GM18517 (cell line): ENCODE results near the gene LAT.
A peak's percentile ranks its signal among the peaks of the same experiment; 100 is the strongest.
"Not testable (repeated sequence)": the region's sequence is repeated elsewhere in the genome, so short reads cannot be mapped to it uniquely, and the experiment has no call there.

Source experiments
- ATAC-seq: cut with Tn5 transposase; IDR thresholded peaks from one replicate; pipeline ENCODE4 v1.9.1; 2021; ENCODE audit warnings: mild to moderate bottlenecking, moderate library complexity; ENCODE audit not compliant: unreplicated experiment

The LAT gene, protein sequence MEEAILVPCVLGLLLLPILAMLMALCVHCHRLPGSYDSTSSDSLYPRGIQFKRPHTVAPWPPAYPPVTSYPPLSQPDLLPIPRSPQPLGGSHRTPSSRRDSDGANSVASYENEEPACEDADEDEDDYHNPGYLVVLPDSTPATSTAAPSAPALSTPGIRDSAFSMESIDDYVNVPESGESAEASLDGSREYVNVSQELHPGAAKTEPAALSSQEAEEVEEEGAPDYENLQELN

DNA sequence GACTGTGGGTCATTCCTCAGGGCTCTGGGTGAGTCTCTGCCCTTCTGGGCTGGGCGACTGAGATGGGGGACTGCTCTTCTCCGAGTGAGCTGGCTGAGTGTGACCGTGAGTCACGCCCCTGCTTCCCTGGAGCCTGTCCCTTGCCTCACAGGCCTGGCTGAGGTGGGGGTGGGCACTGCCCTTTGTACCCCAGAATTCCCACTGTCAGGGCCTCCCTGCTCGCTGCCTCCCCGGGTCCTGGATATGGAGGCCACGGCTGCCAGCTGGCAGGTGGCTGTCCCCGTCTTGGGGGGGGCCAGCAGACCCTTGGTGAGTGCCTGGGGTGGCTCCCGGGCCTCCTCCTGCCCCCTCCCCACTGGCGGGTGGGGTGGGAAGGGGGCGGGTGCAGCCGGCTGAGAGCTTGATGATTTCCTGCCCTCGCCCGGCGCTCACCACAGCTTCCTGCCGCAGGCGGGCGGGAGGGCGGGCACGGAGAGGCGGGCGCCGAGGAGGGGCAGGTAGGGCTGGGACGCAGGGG lies at the start of gene LAT:
LAT (plus strand) TSS at position 434 of the 517 bp plus-strand sequence. CDS start 366 bp downstream, outside the sequence.
- no peak for ATAC-seq

DNA sequence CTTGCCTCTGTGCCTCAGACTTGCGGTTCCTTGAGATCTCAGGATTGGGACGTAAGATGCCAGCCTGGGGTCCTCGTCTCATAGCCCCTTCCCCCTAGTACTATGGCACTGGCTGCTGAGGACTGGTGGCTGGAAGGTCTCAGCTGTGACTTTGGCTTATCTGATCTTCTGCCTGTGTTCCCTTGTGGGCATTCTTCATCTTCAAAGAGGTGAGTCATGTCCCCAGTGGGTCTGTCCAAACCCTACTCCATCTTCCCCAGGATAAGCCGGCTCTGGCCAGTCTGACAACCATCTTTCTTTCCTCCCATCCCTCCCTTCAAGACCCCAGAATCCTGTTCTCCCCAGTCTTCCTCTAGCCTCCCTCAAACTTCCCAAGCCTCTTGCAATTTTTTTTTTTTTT lies 49.5 kb upstream of the LAT start:
- no peak for ATAC-seq

DNA sequence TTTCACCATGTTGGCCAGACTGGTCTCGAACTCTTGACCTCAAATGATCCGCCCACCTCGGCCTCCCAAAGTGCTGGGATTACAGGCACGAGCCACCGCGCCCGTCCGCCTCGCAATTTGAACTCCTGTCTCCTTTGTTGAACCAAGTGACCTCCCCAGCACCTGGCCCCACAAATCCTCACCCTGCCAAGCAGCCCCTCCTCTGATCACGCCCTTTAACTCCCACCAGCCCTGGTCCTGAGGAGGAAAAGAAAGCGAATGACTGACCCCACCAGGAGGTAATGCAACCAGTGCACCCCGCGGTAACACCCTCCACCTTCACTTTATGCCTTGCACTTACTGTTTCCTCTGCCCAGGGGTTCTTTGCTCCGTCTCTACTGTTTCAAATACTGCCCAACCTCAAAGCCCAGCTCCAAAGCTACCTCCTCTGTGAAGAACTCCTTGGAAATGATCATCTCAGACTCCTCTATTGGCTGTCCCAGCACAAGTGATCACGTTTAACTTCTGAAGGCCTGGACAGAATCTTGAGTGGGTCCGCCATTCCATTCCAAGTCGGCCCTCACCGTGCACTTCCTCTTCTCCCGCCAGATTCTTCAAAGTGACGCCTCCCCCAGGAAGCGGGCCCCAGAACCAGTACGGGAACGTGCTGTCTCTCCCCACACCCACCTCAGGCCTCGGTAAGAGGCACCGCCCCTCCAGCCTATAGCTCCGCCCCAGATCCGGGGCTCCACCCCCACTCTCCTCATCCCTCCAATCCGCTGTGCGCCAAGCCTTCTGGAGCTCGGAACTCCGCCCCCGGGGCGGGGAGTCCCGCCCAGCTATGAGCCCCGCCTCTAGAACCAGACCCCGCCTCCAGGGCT lies 48.7 kb upstream of the LAT start:
- no peak for ATAC-seq

DNA sequence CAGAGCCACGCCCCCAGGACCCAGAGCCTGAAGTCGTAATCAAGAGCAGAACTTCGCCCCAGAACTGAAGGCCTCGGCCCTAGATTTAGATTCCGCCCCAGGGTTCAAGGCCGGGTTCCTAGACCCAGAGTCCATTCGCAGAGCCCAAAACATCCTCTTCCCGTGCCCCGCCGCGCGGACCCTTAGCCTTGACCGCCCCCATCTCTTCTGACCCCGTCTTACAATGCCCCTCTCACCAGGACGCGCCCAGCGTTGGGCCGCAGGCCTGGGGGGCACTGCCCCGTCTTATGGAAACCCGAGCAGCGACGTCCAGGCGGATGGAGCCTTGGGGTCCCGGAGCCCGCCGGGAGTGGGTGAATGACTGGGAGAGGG lies 48.1 kb upstream of the LAT start:
- ATAC-seq = no peak

DNA sequence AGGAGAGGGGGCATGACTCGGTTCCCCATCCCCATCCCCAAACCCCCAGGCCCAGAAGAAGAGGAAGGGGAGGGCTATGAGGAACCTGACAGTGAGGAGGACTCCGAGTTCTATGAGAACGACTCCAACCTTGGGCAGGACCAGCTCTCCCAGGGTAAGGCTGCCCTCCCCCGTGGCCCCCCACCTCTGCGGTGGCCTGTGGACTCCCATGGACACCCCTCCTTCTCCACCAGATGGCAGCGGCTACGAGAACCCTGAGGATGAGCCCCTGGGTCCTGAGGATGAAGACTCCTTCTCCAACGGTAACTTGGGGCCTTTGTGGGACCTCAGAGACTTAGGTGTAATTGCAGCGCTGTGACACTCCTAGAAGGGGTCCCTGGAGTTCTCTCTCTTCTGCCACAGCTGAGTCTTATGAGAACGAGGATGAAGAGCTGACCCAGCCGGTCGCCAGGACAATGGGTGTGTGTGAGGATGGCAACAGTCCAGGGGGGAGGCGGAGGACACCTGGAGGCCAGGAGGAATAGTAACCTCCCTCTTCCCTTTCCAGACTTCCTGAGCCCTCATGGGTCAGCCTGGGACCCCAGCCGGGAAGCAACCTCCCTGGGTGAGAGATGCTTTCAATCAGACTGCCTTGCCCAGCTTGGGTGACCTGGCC lies 47.5 kb upstream of the LAT start:
- no peak for ATAC-seq

DNA sequence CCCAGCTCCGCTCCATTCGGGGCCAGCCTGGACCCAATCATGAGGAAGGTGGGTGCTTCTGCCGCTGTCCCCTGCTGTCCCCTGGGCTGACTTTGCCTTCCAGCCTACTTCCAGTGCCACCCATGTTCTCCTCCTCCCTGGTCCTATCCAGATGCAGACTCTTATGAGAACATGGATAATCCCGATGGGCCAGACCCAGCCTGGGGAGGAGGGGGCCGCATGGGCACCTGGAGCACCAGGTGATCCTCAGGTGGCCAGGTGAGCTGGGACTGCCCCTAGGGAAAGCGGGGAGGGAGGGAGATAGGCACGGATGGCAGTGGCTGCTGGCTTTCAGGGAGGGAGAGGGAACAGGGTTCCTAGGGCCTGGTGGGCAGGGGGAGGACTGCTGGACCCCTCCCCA lies 46.1 kb upstream of the LAT start:
- no peak for ATAC-seq

DNA sequence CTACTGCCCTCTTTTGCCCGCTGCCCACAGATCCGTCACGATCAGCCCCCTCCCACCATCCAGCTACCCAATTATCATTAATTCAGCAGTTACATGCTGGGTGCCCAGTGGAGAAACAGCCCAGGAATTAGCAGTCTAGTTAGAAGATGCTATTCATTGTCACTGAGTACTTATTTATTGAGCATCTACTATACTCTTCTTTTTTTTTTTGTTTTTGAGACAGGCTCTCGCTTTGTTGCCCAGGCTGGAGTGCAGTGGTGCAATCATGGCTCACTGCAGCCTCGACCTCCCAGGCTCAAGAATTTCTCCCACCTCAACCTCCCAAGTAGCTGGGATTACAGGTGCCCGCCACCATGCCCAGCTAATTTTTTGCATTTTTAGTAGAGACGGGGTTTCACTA lies 45.0 kb upstream of the LAT start:
- ATAC-seq = not testable (repeated sequence)

DNA sequence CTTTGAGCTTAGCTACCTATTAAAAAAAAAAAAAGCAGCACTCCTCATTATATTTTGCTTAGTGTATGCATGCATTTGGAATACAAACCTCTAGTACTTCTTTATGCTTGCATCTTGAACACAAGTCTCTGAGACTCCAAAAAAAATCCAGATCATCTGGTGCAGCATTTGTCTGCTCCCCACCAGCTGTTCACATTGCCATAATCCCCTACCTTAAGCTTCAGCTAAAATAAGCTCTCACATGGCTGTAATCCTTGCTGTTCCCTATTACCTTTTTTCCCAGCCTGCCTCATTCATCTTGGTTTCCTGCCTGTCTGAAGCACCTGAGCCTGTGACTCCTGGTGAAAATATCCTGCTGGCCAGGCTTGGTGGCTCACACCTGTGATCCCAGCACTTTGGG lies 41.6 kb upstream of the LAT start:
- no peak for ATAC-seq

DNA sequence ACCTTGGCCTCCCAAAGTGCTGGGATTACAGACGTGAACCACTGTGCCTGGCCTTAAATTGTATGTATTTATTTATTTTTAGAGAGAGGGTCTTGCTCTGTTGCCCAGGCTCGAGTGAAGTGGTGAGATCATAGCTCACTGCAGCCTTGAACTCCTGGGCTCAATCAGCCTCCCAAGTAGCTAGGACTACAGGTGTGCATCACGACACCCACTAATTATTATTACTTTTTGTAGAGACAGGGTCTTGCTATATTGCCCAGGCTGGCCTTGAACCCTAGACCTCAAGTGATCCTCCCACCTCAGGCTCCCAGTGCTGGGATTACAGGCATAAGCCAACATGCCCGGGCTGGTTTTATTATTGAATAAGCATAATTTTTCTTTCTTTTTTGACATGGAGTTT lies 38.2 kb upstream of the LAT start:
- ATAC-seq = no peak

DNA sequence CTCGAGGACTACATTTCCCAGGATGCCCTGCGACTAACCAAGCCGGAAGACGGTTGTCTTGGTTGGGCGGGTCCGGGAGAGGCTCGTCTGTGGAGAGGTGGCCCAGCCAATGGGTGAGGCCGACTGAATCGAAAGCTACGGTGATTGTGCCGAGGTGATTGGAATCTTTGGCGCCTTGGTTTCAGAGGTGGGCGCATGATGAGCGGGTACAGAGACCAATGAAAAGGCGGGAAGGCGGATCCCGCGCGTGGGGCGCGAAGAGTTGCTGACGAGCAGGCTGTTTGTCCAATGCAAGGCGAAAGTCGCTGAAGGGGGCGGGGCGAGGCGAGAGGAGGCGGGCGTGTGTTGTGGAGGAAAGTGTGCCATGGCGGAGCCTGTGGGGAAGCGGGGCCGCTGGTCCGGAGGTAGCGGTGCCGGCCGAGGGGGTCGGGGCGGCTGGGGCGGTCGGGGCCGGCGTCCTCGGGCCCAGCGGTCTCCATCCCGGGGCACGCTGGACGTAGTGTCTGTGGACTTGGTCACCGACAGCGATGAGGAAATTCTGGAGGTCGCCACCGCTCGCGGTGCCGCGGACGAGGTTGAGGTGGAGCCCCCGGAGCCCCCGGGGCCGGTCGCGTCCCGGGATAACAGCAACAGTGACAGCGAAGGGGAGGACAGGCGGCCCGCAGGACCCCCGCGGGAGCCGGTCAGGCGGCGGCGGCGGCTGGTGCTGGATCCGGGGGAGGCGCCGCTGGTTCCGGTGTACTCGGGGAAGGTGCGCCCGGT lies 34.0 kb upstream of the LAT start, which contains the start of gene NFATC2IP:
NFATC2IP (plus strand) TSS at position 290 of the 762 bp plus-strand sequence; CDS start at position 365, 75 bp downstream.
- peak; percentile 94 for ATAC-seq

DNA sequence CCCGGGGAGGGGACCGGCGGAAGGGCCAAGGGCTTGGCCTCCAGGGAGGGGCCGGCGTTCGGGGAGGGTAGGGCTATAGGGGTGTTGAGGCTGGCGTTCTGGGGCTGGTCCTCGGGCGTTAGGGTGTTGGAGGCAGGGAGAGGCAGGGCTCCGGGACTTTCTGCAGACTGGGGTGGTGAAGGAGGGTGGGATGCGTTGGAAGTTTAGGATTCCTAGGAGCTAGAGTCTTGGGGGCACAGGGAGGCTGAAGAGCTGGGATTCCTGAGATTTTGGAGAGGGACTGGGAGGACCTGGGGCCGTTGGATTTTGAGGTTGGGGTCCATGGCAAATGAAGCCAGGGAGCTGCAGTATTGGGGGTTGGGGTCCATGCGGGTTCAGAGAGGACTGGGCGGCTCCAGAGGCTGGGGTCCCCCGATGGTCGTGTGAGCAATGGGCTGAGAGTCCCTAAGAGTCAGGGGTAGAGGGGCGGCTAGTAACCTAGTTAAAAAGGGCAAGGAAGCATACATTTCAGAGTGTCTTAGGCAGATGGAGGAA lies 33.4 kb upstream of the LAT start:
- no peak for ATAC-seq

DNA sequence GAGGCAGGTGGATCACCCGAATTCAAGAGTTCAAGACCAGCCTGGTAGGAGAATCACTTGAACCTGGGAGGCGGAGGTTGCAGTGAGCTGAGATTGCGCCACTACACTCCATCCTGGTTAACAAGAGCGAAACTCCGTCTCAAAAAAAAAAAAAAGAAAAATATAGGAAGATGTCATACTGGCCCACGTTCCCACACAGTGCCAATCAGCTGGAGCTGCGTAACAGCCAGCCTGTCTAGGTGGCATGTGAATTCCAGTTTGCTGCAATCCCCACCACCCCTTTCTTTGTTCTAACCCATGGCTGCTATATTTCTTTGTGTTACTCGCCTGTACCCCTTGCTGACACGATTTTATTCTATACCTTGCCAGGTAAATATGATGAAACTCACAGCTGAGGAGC lies 26.6 kb upstream of the LAT start:
- ATAC-seq = no peak

DNA sequence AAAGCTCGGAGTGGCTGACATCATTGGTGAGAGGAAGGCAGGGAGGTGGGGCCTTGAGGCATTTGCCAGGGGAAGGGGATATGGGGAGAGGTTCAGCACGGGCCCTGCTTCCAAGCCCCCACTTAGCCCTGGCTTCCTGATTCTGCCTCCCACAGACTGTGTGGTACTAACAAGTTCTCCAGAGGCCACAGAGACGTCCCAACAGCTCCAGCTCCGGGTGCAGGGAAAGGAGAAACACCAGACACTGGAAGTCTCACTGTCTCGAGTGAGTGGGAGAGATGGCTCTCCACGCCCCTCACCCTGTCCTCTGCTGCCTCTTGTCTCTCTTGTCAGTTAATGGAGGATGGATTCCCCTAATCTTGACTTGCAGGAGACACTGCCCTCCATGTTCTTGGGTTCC lies 26.0 kb upstream of the LAT start:
- ATAC-seq = no peak

DNA sequence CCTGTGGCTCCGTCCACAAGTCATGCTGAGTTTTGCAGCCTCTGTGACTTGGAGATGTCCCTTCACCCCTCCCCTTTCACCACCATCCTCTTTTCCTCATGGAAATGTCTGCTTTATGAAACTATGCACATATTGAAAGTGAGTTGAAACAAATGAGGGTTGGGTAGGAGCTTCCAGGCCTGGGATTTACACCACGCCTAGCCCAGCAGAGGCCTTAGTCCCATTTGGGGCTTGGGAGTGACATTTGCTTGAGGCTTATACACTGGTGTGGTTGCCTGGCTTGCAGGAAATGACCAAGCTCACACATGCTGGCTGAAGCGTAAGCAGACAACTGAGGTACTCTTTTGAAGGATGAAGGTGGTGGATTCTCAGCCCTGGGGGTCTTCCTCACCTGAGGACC lies 20.8 kb upstream of the LAT start:
- no peak for ATAC-seq

DNA sequence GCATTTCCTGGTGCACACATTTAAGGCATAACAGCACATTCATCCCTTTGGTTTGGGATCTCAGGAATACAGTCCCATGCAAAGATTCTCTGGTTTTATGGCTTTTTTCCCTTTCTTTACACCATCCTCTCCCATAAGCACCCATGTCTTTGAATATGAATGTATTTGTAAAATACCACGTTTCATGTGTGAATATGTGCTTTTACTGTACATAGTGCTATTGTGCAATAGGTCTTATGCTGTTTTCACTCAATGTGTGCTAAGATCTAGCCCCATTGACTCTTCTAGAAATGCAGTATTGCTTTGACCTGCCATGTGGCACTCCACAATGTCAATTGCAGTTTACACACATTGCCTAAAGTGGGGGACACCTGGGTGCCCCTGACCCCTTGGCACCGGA lies 20.4 kb upstream of the LAT start:
- ATAC-seq = no peak

DNA sequence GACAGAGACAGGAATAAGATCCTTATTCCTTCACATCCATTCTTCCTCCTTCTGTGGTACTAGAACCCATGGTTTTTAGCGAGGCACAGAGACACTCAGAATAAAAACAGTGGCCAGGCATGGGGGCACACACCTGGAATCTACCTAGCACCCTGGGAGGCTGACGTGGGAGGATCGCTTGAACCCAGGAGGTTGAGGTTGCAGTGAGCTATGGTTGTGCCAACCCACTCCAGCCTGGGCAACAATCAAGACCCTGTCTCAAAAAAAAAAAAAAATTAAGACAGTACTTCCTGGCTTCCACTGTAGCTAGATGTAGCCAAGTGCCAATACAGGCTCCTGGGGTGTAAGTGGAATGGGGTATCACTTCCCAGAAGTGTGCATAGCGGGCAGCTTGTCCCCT lies 17.7 kb upstream of the LAT start:
- ATAC-seq = no peak

DNA sequence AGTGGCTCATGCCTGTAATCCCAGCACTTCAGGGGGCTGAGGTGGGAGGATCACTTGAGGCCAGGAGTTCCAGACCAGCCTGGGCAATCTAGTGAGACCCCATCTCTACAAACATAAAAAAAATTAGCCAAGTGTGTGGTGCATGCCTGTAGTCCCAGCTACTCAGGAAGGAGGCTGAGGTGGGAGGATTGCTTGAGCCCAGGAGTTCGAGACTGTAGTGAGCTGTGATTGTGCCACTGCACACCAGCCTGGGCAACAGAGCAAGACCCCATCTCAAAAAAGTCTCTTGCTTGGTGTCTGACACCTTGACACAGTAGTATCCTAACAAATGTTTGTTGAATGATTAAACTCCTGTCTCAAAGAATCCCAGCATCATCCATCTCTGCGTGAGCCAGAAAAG lies 15.2 kb upstream of the LAT start:
- ATAC-seq = not testable (repeated sequence)

DNA sequence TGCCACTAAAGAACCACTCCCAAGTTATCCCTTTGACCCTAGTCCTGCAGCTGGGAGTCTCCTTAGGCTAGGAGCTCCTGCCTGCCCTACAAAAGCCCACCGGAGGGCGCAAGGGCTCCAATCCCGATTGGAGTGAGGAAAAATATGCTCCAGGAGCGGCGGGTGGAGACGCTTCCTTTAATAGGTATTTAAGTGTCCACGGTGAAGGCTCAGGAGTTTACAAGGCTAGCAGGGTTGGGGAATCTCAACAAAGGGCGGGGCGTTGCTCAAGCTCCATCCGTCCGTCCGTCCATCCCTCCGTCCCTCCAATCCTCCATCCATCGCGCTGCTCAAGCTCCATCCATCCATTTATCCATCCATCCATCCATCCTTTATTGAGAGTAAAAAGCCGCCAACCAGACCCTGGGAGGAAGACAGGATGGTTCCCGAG lies 10.8 kb upstream of the LAT start:
- ATAC-seq = no peak

DNA sequence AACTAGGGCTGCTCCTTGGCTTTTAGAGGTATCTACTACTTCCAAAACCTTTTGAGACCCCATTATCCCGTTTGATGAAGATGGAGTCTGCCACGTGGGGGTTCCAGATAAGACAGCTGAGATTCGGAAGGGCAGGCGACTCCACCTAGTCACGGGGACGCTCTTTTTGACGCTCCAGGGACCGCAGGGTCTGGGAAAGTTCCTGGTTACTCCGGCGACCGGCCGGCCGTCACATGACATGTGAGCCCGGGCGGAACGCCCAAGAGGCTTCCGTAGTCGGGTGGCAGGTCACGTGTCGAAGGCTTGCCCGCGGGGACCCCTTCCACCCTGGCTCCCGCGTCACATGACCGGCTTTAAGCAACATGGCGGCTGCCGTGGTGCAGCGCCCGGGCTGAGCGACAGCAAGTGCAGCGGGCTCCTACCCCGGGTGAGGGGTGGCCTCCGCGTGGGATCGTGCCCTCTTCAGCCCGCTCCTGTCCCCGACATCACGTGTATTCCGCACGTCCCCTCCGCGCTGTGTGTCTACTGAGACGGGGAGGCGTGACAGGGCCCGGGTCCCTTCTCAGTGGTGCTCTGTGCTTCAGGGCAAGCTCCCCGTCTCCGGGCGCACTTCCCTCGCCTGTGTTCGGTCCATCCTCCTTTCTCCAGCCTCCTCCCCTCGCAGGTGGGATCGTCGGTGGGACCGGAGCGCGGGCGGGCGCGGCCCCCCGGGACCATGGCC lies 10.3 kb upstream of the LAT start, which contains the start of gene SPNS1:
SPNS1 (plus strand) TSS at position 342 of the 721 bp plus-strand sequence; CDS start at position 716, 374 bp downstream.
- peak; percentile 85 for ATAC-seq

DNA sequence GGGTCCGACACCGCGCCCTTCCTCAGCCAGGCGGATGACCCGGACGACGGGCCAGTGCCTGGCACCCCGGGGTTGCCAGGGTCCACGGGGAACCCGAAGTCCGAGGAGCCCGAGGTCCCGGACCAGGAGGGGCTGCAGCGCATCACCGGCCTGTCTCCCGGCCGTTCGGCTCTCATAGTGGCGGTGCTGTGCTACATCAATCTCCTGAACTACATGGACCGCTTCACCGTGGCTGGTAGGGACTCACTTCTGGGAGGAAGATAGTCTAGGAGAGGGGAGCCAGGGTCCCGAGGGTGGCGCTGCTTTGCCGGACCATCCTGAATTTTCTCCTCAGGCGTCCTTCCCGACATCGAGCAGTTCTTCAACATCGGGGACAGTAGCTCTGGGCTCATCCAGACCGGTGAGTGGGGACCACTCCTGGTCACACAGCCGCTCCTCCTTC lies 9.7 kb upstream of the LAT start:
- no peak for ATAC-seq
